Measurements from ENCODE around the gene UBN2.
"Not testable (repeated sequence)": the region's sequence is repeated elsewhere in the genome, so short reads cannot be mapped to it uniquely, and the experiment has no call there.

The UBN2 gene

GRCh38 chr7:139225286-139226157, 5.5 kb upstream of the UBN2 start:
- H3K4me3 ChIP-seq (ENCODE audit: low read depth, low read length); POLR2A ChIA-PET; CTCF ChIA-PET; H3K4me1 ChIP-seq (ENCODE audit: control insufficient read depth, insufficient read depth, low read length); H3K9me3 ChIP-seq (ENCODE audit: control insufficient read depth, insufficient read depth, low read depth, low read length); H3K36me3 ChIP-seq (ENCODE audit: control insufficient read depth in 2 of 2, insufficient read depth in 1 of 2, low read length in 2 of 2); H3K27ac ChIP-seq (ENCODE audit: extremely low read depth, low read depth, low read length): not testable (repeated sequence)

GRCh38 chr7:139226158-139226515, 4.9 kb upstream of the UBN2 start:
- H3K9me3 ChIP-seq (ENCODE audit: control insufficient read depth, insufficient read depth, low read depth, low read length); POLR2A ChIA-PET: not testable (repeated sequence)

GRCh38 chr7:139226988-139227488, 4.0 kb upstream of the UBN2 start:
- not testable (repeated sequence) for H3K27ac ChIP-seq (ENCODE audit: extremely low read depth, low read depth, low read length); H3K4me1 ChIP-seq (ENCODE audit: control insufficient read depth, insufficient read depth, low read length); H3K4me3 ChIP-seq (ENCODE audit: low read depth, low read length); H3K36me3 ChIP-seq (ENCODE audit: control insufficient read depth in 2 of 2, insufficient read depth in 1 of 2, low read length in 2 of 2); H3K9me3 ChIP-seq (ENCODE audit: control insufficient read depth, insufficient read depth, low read depth, low read length)
- CTCF ChIA-PET, result interaction anchor here (0.7 to 1.7 kb wide), 2 partner anchors 152 to 244 kb away, joined by 3 to 4 read pairs; no protein-coding TSS in a partner anchor
- POLR2A ChIA-PET, result interaction anchor here (0.7 kb wide), 1 partner anchor 111 kb away, joined by 3 read pairs; no protein-coding TSS in a partner anchor

More at GRCh38 chr7:139226158-139226515, 4.9 kb upstream of the UBN2 start:
- CTCF ChIA-PET; H3K27ac ChIP-seq (ENCODE audit: extremely low read depth, low read depth, low read length); H3K36me3 ChIP-seq (ENCODE audit: control insufficient read depth in 2 of 2, insufficient read depth in 1 of 2, low read length in 2 of 2); H3K4me3 ChIP-seq (ENCODE audit: low read depth, low read length); H3K4me1 ChIP-seq (ENCODE audit: control insufficient read depth, insufficient read depth, low read length): not testable (repeated sequence)

GRCh38 chr7:139230023-139230422, 1.0 kb upstream of the UBN2 start:
- no peak overlapping the region for H3K27ac ChIP-seq (ENCODE audit: extremely low read depth, low read depth, low read length)

GRCh38 chr7:139230484-139230773, 608 bp upstream of the UBN2 start:
- POLR2A ChIA-PET, result interaction anchor here (0.9 to 1.1 kb wide), 2 partner anchors 97 to 129 kb away, joined by 3 to 4 read pairs; partner anchors contain the start of gene LUC7L2
- CTCF ChIA-PET, result no interaction called here
- Histone ChIP-seq H3K36me3 (ENCODE audit: control insufficient read depth in 2 of 2, insufficient read depth in 1 of 2, low read length in 2 of 2) (no peaks in the 10 kb centered on the region), H3K9me3 (ENCODE audit: control insufficient read depth, insufficient read depth, low read depth, low read length) (no peaks in the 10 kb centered on the region), H3K4me1 (ENCODE audit: control insufficient read depth, insufficient read depth, low read length) (0 out of 2 replicates have a peak, but pooled peaks cover 3% of the 10 kb centered on the region), H3K4me3 (ENCODE audit: low read depth, low read length) (peak overlapping the region; percentile 100), H3K27ac (ENCODE audit: extremely low read depth, low read depth, low read length) (no peak overlapping the region)
- TF ChIP-seq ZNF48 (tag by site-specific recombination; IDR thresholded peaks at IDR 0.05), result no peak
- 0 out of 2 replicates have a peak, but pooled peaks have one; percentile 10 for TF ChIP-seq GLIS2 (tag by site-specific recombination; IDR thresholded peaks at IDR 0.05)
- TF ChIP-seq KLF7 (tag by site-specific recombination; IDR thresholded peaks at IDR 0.05; ENCODE audit: borderline replicate concordance), result no peak
- TF ChIP-seq ZNF645 (tag by site-specific recombination; IDR thresholded peaks at IDR 0.05), result no peak
- peak; percentile 92 for TF ChIP-seq ZFHX2 (tag by site-specific recombination; conservative IDR thresholded peaks at IDR 0.05)
- TF ChIP-seq ZNF830 (tag by site-specific recombination; IDR thresholded peaks at IDR 0.05; ENCODE audit: low read depth), result no peak
- no peak for TF ChIP-seq ZNF776 (tag by site-specific recombination; IDR thresholded peaks at IDR 0.05; ENCODE audit: borderline replicate concordance)
- no peak for TF ChIP-seq ZBTB44 (tag by site-specific recombination; IDR thresholded peaks at IDR 0.05)
- no peak for TF ChIP-seq ZBTB10 (tag by site-specific recombination; IDR thresholded peaks at IDR 0.05)
- TF ChIP-seq WT1 (tag by site-specific recombination; IDR thresholded peaks at IDR 0.05), result no peak

More at GRCh38 chr7:139230023-139230422, 1.0 kb upstream of the UBN2 start:
- no peak overlapping the region for H3K4me3 ChIP-seq (ENCODE audit: low read depth, low read length)
- 0 out of 2 replicates have a peak, but pooled peaks cover 3% of the 10 kb centered on the region for H3K4me1 ChIP-seq (ENCODE audit: control insufficient read depth, insufficient read depth, low read length)
- ChIA-PET POLR2A (interaction anchor here (0.9 to 1.1 kb wide), 2 partner anchors 97 to 130 kb away, joined by 3 to 4 read pairs; partner anchors contain the start of gene LUC7L2), CTCF (no interaction called here)
- TF ChIP-seq ZNF624 (tag by site-specific recombination; IDR thresholded peaks at IDR 0.05) (no peak), ATF2 (tag by site-specific recombination; IDR thresholded peaks at IDR 0.05; ENCODE audit: low read depth) (peak; percentile 65)
- no peaks in the 10 kb centered on the region for H3K36me3 ChIP-seq (ENCODE audit: control insufficient read depth in 2 of 2, insufficient read depth in 1 of 2, low read length in 2 of 2)
- H3K9me3 ChIP-seq (ENCODE audit: control insufficient read depth, insufficient read depth, low read depth, low read length), result no peaks in the 10 kb centered on the region
